Liver (tissue), 3 donors: ENCODE measurements around the gene ZBTB49.

Experiments
- FOXA1 ChIP-seq: IDR thresholded peaks from 2 replicates; pipeline ENCODE4 v1.6.1; 2016; ENCODE audit warnings: antibody characterized with exemption
- GABPA ChIP-seq, 2 donors: IDR thresholded peaks in 1 of 2; conservative IDR thresholded peaks in 1 of 2; 2 replicates each; pipeline ENCODE4 v1.6.1; 2016; ENCODE audit warnings: antibody characterized with exemption in 2 of 2, mild to moderate bottlenecking in 1 of 2, moderate library complexity in 1 of 2
- HNF4A ChIP-seq, 2 donors: conservative IDR thresholded peaks; 2 replicates each; pipeline ENCODE4 v1.6.1; 2016; ENCODE audit warnings: antibody characterized with exemption in 2 of 2, mild to moderate bottlenecking in 2 of 2
- HNF4G ChIP-seq: IDR thresholded peaks from 2 replicates; pipeline ENCODE4 v1.6.1; 2016; ENCODE audit warnings: antibody characterized with exemption
- RAD21 ChIP-seq, 2 donors: IDR thresholded peaks; 2 replicates each; pipeline ENCODE4 v1.6.1; 2016; ENCODE audit warnings: antibody characterized with exemption in 2 of 2, mild to moderate bottlenecking in 2 of 2
- ZBTB33 ChIP-seq: IDR thresholded peaks from 2 replicates; pipeline ENCODE4 v1.6.1; 2016; ENCODE audit warnings: antibody characterized with exemption
- TF ChIP-seq, protein P1 (sequence below): fragments of 150-350 bp; IDR thresholded peaks from 2 replicates; pipeline ENCODE4 v1.5.1; 2017; ENCODE audit warnings: improper control_type of control experiment, low read depth, low read length; ENCODE audit not compliant: missing input control
- TF ChIP-seq, protein P2 (sequence below): IDR thresholded peaks from 2 replicates; pipeline ENCODE4 v1.6.1; 2016; ENCODE audit warnings: antibody characterized with exemption, mild to moderate bottlenecking
- TF ChIP-seq, protein P3 (sequence below): IDR thresholded peaks from 2 replicates; pipeline ENCODE4 v1.6.1; 2016; ENCODE audit warnings: antibody characterized with exemption
- donor health status: healthy.
- donor health status: healthy.

- TF ChIP-seq, protein P1, sequence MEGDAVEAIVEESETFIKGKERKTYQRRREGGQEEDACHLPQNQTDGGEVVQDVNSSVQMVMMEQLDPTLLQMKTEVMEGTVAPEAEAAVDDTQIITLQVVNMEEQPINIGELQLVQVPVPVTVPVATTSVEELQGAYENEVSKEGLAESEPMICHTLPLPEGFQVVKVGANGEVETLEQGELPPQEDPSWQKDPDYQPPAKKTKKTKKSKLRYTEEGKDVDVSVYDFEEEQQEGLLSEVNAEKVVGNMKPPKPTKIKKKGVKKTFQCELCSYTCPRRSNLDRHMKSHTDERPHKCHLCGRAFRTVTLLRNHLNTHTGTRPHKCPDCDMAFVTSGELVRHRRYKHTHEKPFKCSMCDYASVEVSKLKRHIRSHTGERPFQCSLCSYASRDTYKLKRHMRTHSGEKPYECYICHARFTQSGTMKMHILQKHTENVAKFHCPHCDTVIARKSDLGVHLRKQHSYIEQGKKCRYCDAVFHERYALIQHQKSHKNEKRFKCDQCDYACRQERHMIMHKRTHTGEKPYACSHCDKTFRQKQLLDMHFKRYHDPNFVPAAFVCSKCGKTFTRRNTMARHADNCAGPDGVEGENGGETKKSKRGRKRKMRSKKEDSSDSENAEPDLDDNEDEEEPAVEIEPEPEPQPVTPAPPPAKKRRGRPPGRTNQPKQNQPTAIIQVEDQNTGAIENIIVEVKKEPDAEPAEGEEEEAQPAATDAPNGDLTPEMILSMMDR, result no peak
- TF ChIP-seq FOXA1, result no peak
- TF ChIP-seq GABPA (IDR thresholded peaks at IDR 0.05 in 1 of 2, conservative IDR thresholded peaks at IDR 0.05 in 1 of 2), result no peak
- TF ChIP-seq, protein P2, sequence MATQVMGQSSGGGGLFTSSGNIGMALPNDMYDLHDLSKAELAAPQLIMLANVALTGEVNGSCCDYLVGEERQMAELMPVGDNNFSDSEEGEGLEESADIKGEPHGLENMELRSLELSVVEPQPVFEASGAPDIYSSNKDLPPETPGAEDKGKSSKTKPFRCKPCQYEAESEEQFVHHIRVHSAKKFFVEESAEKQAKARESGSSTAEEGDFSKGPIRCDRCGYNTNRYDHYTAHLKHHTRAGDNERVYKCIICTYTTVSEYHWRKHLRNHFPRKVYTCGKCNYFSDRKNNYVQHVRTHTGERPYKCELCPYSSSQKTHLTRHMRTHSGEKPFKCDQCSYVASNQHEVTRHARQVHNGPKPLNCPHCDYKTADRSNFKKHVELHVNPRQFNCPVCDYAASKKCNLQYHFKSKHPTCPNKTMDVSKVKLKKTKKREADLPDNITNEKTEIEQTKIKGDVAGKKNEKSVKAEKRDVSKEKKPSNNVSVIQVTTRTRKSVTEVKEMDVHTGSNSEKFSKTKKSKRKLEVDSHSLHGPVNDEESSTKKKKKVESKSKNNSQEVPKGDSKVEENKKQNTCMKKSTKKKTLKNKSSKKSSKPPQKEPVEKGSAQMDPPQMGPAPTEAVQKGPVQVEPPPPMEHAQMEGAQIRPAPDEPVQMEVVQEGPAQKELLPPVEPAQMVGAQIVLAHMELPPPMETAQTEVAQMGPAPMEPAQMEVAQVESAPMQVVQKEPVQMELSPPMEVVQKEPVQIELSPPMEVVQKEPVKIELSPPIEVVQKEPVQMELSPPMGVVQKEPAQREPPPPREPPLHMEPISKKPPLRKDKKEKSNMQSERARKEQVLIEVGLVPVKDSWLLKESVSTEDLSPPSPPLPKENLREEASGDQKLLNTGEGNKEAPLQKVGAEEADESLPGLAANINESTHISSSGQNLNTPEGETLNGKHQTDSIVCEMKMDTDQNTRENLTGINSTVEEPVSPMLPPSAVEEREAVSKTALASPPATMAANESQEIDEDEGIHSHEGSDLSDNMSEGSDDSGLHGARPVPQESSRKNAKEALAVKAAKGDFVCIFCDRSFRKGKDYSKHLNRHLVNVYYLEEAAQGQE, result no peak
- TF ChIP-seq HNF4A (conservative IDR thresholded peaks at IDR 0.05), result no peak
- TF ChIP-seq RAD21 (IDR thresholded peaks at IDR 0.05), result no peak
- TF ChIP-seq HNF4G, result no peak
- TF ChIP-seq, protein P3, sequence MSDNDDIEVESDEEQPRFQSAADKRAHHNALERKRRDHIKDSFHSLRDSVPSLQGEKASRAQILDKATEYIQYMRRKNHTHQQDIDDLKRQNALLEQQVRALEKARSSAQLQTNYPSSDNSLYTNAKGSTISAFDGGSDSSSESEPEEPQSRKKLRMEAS, result no peak
- TF ChIP-seq ZBTB33, result no peak
Measured at GRCh38 chr4:4293279-4293678, 3.2 kb downstream of the ZBTB49 start.
